ENCODE results near the gene CDH24. TPM values are rescaled to one million over a fixed set of nuclear protein-coding genes. Genes with fewer than 3 reads are reported as not detected.
"Not testable (repeated sequence)": the region's sequence is repeated elsewhere in the genome, so short reads cannot be mapped to it uniquely, and the experiment has no call there.

Gene CDH24
- total RNA-seq, 2 donors from 2014 or later = 16.9 to 17.2 TPM

- Mint-ChIP-seq H3K4me1 (peaks cover 21% of the 10 kb centered on the region), H3K36me3 (ENCODE audit: low read depth) (no peaks in the 10 kb centered on the region), H3K9me3 (no peaks in the 10 kb centered on the region), H3K27me3 (ENCODE audit: insufficient read depth) (no peaks in the 10 kb centered on the region), H3K4me3 (no peak overlapping the region), H3K27ac (no peak overlapping the region)
- DNase-seq = no peak
- Histone ChIP-seq H3K4me3 (ENCODE audit: low read length) (no peak overlapping the region), H3K9me3 (ENCODE audit: control insufficient read depth, low read length) (no peaks in the 10 kb centered on the region), H3K27me3 (ENCODE audit: control insufficient read depth, insufficient read depth, low read length, poor library complexity, severe bottlenecking) (no peaks in the 10 kb centered on the region), H3K27ac (ENCODE audit: low read depth, low read length) (no peak overlapping the region), H3K9ac (ENCODE audit: extremely low read depth, low read length, poor library complexity, severe bottlenecking) (no peak overlapping the region), H3K36me3 (ENCODE audit: control insufficient read depth, insufficient read depth, low read length) (no peaks in the 10 kb centered on the region), H3K4me1 (ENCODE audit: control insufficient read depth, insufficient read depth, low read length) (peaks cover 7% of the 10 kb centered on the region)
- TF ChIP-seq CTCF (conservative IDR thresholded peaks at IDR 0.05) = no peak
- 88% methylated on average over 4 to 5 of the region's 5 CpGs for WGBS, 2 experiments (ENCODE audit: insufficient coverage in 1 of 2, insufficient read length in 1 of 2)
Observed at GRCh38 chr14:23017091-23017490, 40.2 kb downstream of the CDH24 start.

GRCh38 chr14:23015618-23016017, 41.7 kb downstream of the CDH24 start:
- H3K36me3 Mint-ChIP-seq (ENCODE audit: low read depth) = no peaks in the 10 kb centered on the region
- WGBS, 2 experiments (ENCODE audit: insufficient coverage in 1 of 2, insufficient read length in 1 of 2) = 88 to 100% methylated on average over 3 to 4 of the region's 4 CpGs
- Histone ChIP-seq H3K9ac (ENCODE audit: extremely low read depth, low read length, poor library complexity, severe bottlenecking) (no peak overlapping the region), H3K27me3 (ENCODE audit: control insufficient read depth, insufficient read depth, low read length, poor library complexity, severe bottlenecking) (no peaks in the 10 kb centered on the region), H3K4me3 (ENCODE audit: low read length) (no peak overlapping the region), H3K4me1 (ENCODE audit: control insufficient read depth, insufficient read depth, low read length) (no peaks in the 10 kb centered on the region), H3K27ac (ENCODE audit: low read depth, low read length) (no peak overlapping the region), H3K36me3 (ENCODE audit: control insufficient read depth, insufficient read depth, low read length) (no peaks in the 10 kb centered on the region), H3K9me3 (ENCODE audit: control insufficient read depth, low read length) (no peaks in the 10 kb centered on the region)
- H3K4me3 Mint-ChIP-seq = no peak overlapping the region
- H3K27me3 Mint-ChIP-seq (ENCODE audit: insufficient read depth) = no peaks in the 10 kb centered on the region
- TF ChIP-seq CTCF (conservative IDR thresholded peaks at IDR 0.05) = no peak
- H3K9me3 Mint-ChIP-seq = no peaks in the 10 kb centered on the region
- peaks cover 6% of the 10 kb centered on the region for H3K4me1 Mint-ChIP-seq
- no peak overlapping the region for H3K27ac Mint-ChIP-seq
- DNase-seq = no peak

GRCh38 chr14:23013749-23014054, 43.6 kb downstream of the CDH24 start:
- H3K4me3 ChIP-seq (ENCODE audit: low read length); H3K9me3 Mint-ChIP-seq; H3K4me1 ChIP-seq (ENCODE audit: control insufficient read depth, insufficient read depth, low read length); H3K27ac ChIP-seq (ENCODE audit: low read depth, low read length); H3K4me1 Mint-ChIP-seq; H3K9ac ChIP-seq (ENCODE audit: extremely low read depth, low read length, poor library complexity, severe bottlenecking); H3K27me3 Mint-ChIP-seq (ENCODE audit: insufficient read depth); H3K9me3 ChIP-seq (ENCODE audit: control insufficient read depth, low read length); H3K27me3 ChIP-seq (ENCODE audit: control insufficient read depth, insufficient read depth, low read length, poor library complexity, severe bottlenecking); H3K36me3 Mint-ChIP-seq (ENCODE audit: low read depth); DNase-seq; H3K36me3 ChIP-seq (ENCODE audit: control insufficient read depth, insufficient read depth, low read length); H3K27ac Mint-ChIP-seq; H3K4me3 Mint-ChIP-seq: not testable (repeated sequence)
- 82 to 98% methylated on average over 3 to 4 of the region's 5 CpGs for WGBS, 2 experiments (ENCODE audit: insufficient coverage in 1 of 2, insufficient read length in 1 of 2)

- Histone ChIP-seq H3K27me3 (ENCODE audit: control insufficient read depth, insufficient read depth, low read length, poor library complexity, severe bottlenecking) (no peaks in the 10 kb centered on the region), H3K9me3 (ENCODE audit: control insufficient read depth, low read length) (no peaks in the 10 kb centered on the region), H3K4me1 (ENCODE audit: control insufficient read depth, insufficient read depth, low read length) (no peaks in the 10 kb centered on the region), H3K36me3 (ENCODE audit: control insufficient read depth, insufficient read depth, low read length) (no peaks in the 10 kb centered on the region), H3K9ac (ENCODE audit: extremely low read depth, low read length, poor library complexity, severe bottlenecking) (no peak overlapping the region), H3K27ac (ENCODE audit: low read depth, low read length) (no peak overlapping the region), H3K4me3 (ENCODE audit: low read length) (no peak overlapping the region)
- Mint-ChIP-seq H3K4me1 (peaks cover 7% of the 10 kb centered on the region), H3K27ac (peak overlapping the region; percentile 1), H3K4me3 (no peak overlapping the region), H3K36me3 (ENCODE audit: low read depth) (no peaks in the 10 kb centered on the region), H3K9me3 (peaks cover 3% of the 10 kb centered on the region), H3K27me3 (ENCODE audit: insufficient read depth) (no peaks in the 10 kb centered on the region)
- 83 to 85% methylated on average over 4 to 6 of the region's 6 CpGs for WGBS, 2 experiments (ENCODE audit: insufficient coverage in 1 of 2, insufficient read length in 1 of 2)
- TF ChIP-seq CTCF (conservative IDR thresholded peaks at IDR 0.05) = no peak
- DNase-seq = no peak
Observed at GRCh38 chr14:23013054-23013748, 44.1 kb downstream of the CDH24 start.
